Bronchial epithelial cell (primary cell): ENCODE measurements around the gene ZNF652. TPM values are rescaled to one million over a fixed set of nuclear protein-coding genes. Genes with fewer than 3 reads are reported as not detected.

Source experiments
- DNase-seq: peaks from one replicate; pipeline ENCODE4 v3.0.0-alpha.2; 2010; ENCODE audit warnings: low read depth
- FAIRE-seq: peaks from 2 replicates; lab custom pipeline; 2011; peaks lifted over from hg19 to GRCh38; lab: Jason Lieb, UNC
- H3K27me3 ChIP-seq: 2 replicates; pipeline ENCODE4 v1.5.1; 2011; ENCODE audit warnings: low read length; ENCODE audit not compliant: control insufficient read depth, insufficient read depth
- H3K36me3 ChIP-seq: 2 replicates; pipeline ENCODE4 v1.5.1; 2011; ENCODE audit warnings: low read length; ENCODE audit not compliant: control insufficient read depth, insufficient read depth
- H3K4me3 ChIP-seq: 2 replicates; pipeline ENCODE4 v1.5.1; 2011; ENCODE audit warnings: mild to moderate bottlenecking, low read depth, low read length, control low read depth
- total RNA-seq: library from RNA; depleted of rRNA; stranded (reverse); fragments of >200 nt; gene quantifications from 2 replicates; pipeline ENCODE4 v1.2.1, GENCODE V29; 2014
- TF ChIP-seq, protein P1 (sequence below): IDR thresholded peaks from 2 replicates; pipeline ENCODE4 v1.5.1; 2011; ENCODE audit warnings: mild to moderate bottlenecking, moderate library complexity, low read length, control low read depth, inconsistent platforms; ENCODE audit not compliant: insufficient read depth, severe bottlenecking

ZNF652 gene
- total RNA-seq, 1 donor from 2014 or later, result 5.3 TPM

DNA sequence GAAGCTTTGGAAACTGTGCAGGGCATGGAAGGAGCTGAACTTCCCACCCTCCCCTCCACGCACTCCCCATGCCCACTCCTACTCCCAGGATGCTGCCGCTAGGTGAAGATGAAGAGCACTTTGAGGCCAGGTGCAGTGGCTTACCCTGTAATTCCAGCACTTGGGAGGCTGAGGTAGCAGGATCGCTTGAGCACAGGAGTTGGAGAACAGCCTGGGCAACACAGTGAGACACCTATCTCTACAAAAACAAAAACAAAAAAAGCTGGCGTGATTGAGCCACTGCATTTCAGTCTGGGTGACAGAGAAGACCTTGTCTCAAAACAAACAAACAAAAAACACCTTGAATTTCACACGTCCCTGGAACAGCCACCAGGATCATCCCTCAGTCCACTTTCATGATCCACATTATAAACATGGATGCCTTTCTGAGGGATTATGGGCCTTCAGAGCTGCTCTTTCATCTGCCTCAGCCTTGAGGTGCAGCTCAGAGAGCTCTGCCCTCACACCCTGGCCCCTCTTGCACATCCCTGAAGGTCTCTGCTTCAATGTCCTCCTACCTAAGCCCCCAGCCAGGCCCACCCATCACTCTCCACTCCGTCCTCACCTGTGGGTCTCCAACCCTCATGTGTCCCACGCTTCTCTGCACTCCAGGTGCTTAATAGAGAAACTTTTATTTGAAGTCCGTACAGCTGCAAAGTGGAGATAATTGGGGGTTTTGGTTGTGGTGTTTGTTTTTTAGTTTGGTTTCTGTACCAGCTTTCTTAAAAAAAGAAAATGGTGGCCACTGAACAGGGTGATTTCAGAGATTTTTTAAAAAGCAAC, 26.9 kb upstream of the ZNF652 start:
- TF ChIP-seq, protein P1, sequence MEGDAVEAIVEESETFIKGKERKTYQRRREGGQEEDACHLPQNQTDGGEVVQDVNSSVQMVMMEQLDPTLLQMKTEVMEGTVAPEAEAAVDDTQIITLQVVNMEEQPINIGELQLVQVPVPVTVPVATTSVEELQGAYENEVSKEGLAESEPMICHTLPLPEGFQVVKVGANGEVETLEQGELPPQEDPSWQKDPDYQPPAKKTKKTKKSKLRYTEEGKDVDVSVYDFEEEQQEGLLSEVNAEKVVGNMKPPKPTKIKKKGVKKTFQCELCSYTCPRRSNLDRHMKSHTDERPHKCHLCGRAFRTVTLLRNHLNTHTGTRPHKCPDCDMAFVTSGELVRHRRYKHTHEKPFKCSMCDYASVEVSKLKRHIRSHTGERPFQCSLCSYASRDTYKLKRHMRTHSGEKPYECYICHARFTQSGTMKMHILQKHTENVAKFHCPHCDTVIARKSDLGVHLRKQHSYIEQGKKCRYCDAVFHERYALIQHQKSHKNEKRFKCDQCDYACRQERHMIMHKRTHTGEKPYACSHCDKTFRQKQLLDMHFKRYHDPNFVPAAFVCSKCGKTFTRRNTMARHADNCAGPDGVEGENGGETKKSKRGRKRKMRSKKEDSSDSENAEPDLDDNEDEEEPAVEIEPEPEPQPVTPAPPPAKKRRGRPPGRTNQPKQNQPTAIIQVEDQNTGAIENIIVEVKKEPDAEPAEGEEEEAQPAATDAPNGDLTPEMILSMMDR, result no peak
- H3K4me3 ChIP-seq, result no peak overlapping the region
- no peaks in the 10 kb centered on the region for H3K36me3 ChIP-seq
- no peaks in the 10 kb centered on the region for H3K27me3 ChIP-seq
- DNase-seq, result no peak
- FAIRE-seq, result no peak

DNA sequence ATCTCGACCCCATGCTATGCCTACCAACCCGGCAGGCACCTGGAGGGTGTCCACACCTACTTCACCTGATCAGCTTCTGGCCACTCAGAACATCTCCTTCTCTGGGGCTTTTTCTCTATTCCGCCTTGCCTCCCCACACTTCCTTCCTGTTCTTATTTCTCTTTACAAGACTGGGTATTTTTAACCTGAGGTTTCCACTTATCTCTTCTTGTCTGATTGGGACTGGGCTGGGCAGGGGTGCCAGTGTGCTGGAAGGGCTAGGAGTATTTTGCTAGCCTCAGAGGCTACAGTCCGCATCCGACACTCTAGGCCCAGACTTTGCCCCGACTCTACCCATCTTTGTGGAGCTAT, 26.2 kb upstream of the ZNF652 start:
- H3K4me3 ChIP-seq, result no peak overlapping the region
- DNase-seq (no peak), FAIRE-seq (no peak)
- TF ChIP-seq, protein P1, result no peak
- no peaks in the 10 kb centered on the region for H3K27me3 ChIP-seq
- H3K36me3 ChIP-seq, result no peaks in the 10 kb centered on the region

DNA sequence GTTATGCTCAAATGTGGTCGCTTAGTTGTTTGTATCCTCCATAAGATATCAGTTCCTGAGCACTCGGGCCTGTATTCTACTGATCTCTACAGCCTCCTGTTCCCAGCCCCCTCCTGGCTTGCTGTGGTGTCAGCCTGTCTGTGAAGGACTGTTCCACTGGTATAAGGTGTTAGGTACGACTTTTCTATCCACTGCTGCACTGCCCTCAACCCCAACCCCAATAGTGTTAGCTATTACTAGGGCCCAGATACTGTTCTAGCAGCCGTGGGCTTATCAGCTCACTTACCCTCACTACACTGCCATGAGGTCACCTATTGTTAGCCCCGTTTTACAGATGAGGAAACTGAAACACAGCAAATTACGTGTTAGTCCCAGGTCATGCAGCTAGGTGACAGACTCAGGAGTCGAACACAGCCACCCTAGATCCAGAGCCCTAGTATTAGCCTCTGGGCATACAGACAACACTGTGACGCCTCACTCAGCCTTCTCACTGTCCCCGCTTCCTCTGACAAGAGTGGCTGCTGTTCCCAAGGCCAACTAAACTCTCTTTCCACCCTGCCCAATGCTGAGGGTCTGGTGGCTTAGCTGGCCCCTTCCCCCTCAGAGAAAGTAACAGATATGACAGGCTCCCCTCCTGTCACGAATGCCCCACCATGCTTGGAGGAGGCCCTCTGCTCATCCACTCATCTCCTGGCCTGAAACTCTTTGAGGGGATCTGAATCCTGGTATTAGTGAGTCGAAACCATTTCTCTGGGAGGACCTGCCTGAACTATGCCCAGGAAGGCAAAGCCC, 25.6 kb upstream of the ZNF652 start:
- Histone ChIP-seq H3K27me3 (no peaks in the 10 kb centered on the region), H3K4me3 (no peak overlapping the region), H3K36me3 (no peaks in the 10 kb centered on the region)
- FAIRE-seq (peak; percentile 43), DNase-seq (no peak)
- TF ChIP-seq, protein P1, result no peak

DNA sequence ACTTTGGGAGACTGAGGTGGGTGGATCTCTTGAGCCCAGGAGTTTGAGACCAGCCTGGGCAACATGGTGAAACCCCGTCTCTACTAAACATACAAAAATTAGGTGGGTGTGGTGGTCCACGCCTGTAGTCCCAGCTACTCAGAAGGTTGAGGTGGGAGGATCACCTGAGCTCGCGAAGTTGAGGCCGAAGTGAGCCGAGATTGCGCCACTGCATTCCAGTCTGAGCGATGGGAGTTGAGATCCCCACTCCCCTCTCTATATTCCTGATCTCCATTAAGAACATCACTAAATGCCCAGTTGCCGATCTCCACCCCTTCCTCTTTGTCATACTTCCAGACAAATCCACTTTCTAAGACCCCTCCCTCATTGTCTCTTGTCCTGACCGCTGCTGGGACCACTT, 24.3 kb upstream of the ZNF652 start:
- peaks cover 1% of the 10 kb centered on the region for H3K27me3 ChIP-seq
- no peaks in the 10 kb centered on the region for H3K36me3 ChIP-seq
- H3K4me3 ChIP-seq, result no peak overlapping the region
- no peak for FAIRE-seq
- no peak for DNase-seq
- TF ChIP-seq, protein P1, result no peak

DNA sequence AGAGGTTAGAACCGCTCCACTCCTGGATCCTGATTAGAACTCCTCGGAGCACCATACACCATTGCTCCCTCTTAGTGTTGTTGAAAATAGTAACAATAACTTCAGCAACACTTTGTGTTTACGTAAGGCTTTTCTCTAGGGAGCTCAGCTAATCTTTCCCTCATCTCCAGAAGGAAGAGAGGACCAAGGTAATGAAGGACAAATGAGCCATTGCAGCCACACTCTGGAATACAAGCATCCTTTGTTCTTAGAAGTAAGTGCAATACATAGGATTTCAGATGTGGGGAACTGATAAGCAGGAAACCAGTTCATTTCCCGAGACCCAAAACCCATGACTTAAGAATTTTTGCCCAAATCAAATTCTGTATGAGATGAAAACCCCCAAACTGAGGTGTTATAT, 22.9 kb upstream of the ZNF652 start:
- FAIRE-seq, result no peak

More for the DNA sequence above, 22.9 kb upstream of the ZNF652 start:
- DNase-seq, result no peak
- TF ChIP-seq, protein P1, result no peak
- H3K36me3 ChIP-seq, result no peaks in the 10 kb centered on the region
- H3K4me3 ChIP-seq, result no peak overlapping the region
- H3K27me3 ChIP-seq, result peaks cover 1% of the 10 kb centered on the region
